DOHH2 (cell line): ENCODE results near the gene COL4A2.

Source experiments
- CTCF ChIP-seq: fragments of 200-600 bp; sonication (generic); IDR thresholded peaks from one replicate; pipeline ENCODE4 v1.5.1; 2014; ENCODE audit warnings: antibody characterized with exemption, mild to moderate bottlenecking, low read depth, low read length; ENCODE audit not compliant: poor library complexity, severe bottlenecking
- EZH2phosphoT487 ChIP-seq: fragments of 200-600 bp; sonication (generic); IDR thresholded peaks from 2 replicates; pipeline ENCODE4 v1.6.1; 2017; ENCODE audit warnings: borderline replicate concordance, mild to moderate bottlenecking, antibody characterized with exemption, low read length, moderate library complexity, mixed read lengths

- TF ChIP-seq CTCF (no peak), EZH2phosphoT487 (no peak)
Measured at GRCh38 chr13:110436786-110437370, 129.8 kb downstream of the COL4A2 start.
